ENCODE results near the gene FUT9. TPM values are rescaled to one million over a fixed set of nuclear protein-coding genes. Genes with fewer than 3 reads are reported as not detected.

Gene FUT9
- polyA plus RNA-seq, 2 of the 4 experiments (the other 2 are of a cell fraction), result not detected

- H3K4me2 ChIP-seq, result no peak overlapping the region
- no peaks in the 10 kb centered on the region for H3K4me1 ChIP-seq
- no peaks in the 10 kb centered on the region for H3K9me3 ChIP-seq
- TF ChIP-seq POLR2AphosphoS2 (conservative IDR thresholded peaks at IDR 0.05; ENCODE audit: low read length) (no peak), MYC (IDR thresholded peaks at IDR 0.05; ENCODE audit: borderline replicate concordance, low read length) (no peak), RARB (CRISPR knock-in tag; IDR thresholded peaks at IDR 0.05) (no peak), SREBF2 (IDR thresholded peaks at IDR 0.05) (no peak), JUN (IDR thresholded peaks at IDR 0.05) (no peak), TP53 (CRISPR knock-in tag; IDR thresholded peaks at IDR 0.05) (no peak), HOXB13 (CRISPR knock-in tag; IDR thresholded peaks at IDR 0.05; ENCODE audit: low read depth) (no peak), CEBPB (IDR thresholded peaks at IDR 0.05) (no peak)
- TF ChIP-seq, protein P1, sequence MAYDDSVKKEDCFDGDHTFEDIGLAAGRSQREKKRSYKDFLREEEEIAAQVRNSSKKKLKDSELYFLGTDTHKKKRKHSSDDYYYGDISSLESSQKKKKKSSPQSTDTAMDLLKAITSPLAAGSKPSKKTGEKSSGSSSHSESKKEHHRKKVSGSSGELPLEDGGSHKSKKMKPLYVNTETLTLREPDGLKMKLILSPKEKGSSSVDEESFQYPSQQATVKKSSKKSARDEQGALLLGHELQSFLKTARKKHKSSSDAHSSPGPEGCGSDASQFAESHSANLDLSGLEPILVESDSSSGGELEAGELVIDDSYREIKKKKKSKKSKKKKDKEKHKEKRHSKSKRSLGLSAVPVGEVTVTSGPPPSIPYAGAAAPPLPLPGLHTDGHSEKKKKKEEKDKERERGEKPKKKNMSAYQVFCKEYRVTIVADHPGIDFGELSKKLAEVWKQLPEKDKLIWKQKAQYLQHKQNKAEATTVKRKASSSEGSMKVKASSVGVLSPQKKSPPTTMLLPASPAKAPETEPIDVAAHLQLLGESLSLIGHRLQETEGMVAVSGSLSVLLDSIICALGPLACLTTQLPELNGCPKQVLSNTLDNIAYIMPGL (CRISPR knock-in tag; IDR thresholded peaks at IDR 0.05; ENCODE audit: borderline replicate concordance), result no peak
- TF ChIP-seq, protein P2, sequence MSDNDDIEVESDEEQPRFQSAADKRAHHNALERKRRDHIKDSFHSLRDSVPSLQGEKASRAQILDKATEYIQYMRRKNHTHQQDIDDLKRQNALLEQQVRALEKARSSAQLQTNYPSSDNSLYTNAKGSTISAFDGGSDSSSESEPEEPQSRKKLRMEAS (IDR thresholded peaks at IDR 0.05), result no peak
- ChIA-PET POLR2A (no interaction called here), CTCF (no interaction called here)
- FAIRE-seq (no peak), DNase-seq (ENCODE audit: low read depth in 1 of 2, low spot score in 1 of 2) (no peak), ATAC-seq (no peak)
- no peak overlapping the region for H3K27ac ChIP-seq
- no peak overlapping the region for H3K4me3 ChIP-seq
These were observed 83.3 kb downstream of the FUT9 start for GRCh38 chr6:96099069-96099468.

DNA sequence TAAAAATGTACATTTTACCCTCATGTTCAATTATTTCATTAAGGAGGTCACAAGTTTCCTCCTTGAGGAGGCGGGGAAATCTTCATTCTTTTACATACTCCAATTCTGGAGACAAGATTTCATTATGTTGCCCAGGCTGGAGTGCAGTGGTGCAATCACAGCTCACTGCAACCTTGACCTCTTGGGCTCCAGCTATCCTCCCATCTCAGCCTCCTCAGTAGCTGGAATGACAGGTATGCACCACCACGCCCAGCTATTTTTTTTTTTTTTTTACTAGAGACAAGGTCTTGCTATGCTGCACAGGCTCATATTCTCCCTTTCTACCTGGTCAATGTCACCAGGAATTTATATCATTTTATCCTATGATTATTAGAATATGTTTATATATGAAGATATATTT is 85.8 kb downstream of the FUT9 start:
- WGBS (ENCODE audit: missing lambda C conversion rate), result 0% methylated on average over 2 of the region's 2 CpGs
- DNase-seq (ENCODE audit: low read depth in 1 of 2, low spot score in 1 of 2) (no peak), ATAC-seq (no peak), FAIRE-seq (no peak)
- H3K9me3 ChIP-seq, result no peaks in the 10 kb centered on the region
- ChIA-PET CTCF (no interaction called here), POLR2A (no interaction called here)
- no peak overlapping the region for H3K27ac ChIP-seq
- H3K4me3 ChIP-seq, result no peak overlapping the region
- no peaks in the 10 kb centered on the region for H3K4me1 ChIP-seq
- H3K4me2 ChIP-seq, result no peak overlapping the region
- TF ChIP-seq TP53 (CRISPR knock-in tag; IDR thresholded peaks at IDR 0.05) (no peak), NR3C1 (IDR thresholded peaks at IDR 0.05) (no peak), KDM1A (IDR thresholded peaks at IDR 0.05; ENCODE audit: low read depth) (no peak), CTCF (IDR thresholded peaks at IDR 0.05) (no peak), NFE2L2 (conservative IDR thresholded peaks at IDR 0.05; ENCODE audit: low read length) (no peak), TFCP2L1 (CRISPR knock-in tag; IDR thresholded peaks at IDR 0.05) (no peak), HDAC2 (IDR thresholded peaks at IDR 0.05) (no peak), POLR2AphosphoS2 (conservative IDR thresholded peaks at IDR 0.05; ENCODE audit: low read length) (no peak), KDM5A (IDR thresholded peaks at IDR 0.05) (no peak), MAZ (IDR thresholded peaks at IDR 0.05; ENCODE audit: borderline replicate concordance, low read depth, low read length) (no peak)
- TF ChIP-seq, protein P3, sequence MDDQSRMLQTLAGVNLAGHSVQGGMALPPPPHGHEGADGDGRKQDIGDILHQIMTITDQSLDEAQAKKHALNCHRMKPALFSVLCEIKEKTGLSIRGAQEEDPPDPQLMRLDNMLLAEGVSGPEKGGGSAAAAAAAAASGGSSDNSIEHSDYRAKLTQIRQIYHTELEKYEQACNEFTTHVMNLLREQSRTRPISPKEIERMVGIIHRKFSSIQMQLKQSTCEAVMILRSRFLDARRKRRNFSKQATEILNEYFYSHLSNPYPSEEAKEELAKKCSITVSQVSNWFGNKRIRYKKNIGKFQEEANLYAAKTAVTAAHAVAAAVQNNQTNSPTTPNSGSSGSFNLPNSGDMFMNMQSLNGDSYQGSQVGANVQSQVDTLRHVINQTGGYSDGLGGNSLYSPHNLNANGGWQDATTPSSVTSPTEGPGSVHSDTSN (IDR thresholded peaks at IDR 0.05), result no peak
- TF ChIP-seq, protein P4, sequence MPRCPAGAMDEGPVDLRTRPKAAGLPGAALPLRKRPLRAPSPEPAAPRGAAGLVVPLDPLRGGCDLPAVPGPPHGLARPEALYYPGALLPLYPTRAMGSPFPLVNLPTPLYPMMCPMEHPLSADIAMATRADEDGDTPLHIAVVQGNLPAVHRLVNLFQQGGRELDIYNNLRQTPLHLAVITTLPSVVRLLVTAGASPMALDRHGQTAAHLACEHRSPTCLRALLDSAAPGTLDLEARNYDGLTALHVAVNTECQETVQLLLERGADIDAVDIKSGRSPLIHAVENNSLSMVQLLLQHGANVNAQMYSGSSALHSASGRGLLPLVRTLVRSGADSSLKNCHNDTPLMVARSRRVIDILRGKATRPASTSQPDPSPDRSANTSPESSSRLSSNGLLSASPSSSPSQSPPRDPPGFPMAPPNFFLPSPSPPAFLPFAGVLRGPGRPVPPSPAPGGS (IDR thresholded peaks at IDR 0.05), result no peak

Data from A549 (cell line).